HG03558 (cell line): ENCODE data around the gene HNRNPUL1.

Source experiments
- ATAC-seq: cut with Tn5 transposase; IDR thresholded peaks from one replicate; pipeline ENCODE4 v1.9.1; 2021; ENCODE audit warnings: moderate number of reproducible peaks; ENCODE audit not compliant: unreplicated experiment; ENCODE audit errors: extremely low read depth

Gene HNRNPUL1

DNA sequence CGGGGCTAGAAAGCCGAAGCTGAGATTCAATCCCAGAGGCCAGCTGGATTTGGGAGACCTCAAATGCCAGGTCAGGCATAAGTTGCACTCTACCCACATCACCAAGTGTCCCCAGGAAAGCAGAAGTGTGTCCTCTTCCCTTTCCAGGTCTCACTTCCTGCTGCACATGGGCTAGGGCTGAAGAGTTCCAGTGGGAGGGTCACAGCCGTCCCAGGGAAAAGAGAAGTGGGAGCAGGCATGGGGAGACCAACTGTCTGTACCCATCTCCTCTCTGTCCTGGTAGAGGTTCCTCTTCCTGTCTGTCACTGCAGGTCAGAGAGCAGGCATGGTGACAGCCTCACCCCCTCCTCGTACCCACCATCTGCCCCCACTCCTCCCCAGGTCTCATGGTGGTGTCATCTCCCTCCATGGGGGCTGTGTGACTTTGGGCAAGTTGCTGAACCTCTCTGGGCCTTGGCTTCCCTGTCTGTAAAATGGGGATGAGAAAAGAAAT, 30.4 kb upstream of the HNRNPUL1 start:
- no peak for ATAC-seq

DNA sequence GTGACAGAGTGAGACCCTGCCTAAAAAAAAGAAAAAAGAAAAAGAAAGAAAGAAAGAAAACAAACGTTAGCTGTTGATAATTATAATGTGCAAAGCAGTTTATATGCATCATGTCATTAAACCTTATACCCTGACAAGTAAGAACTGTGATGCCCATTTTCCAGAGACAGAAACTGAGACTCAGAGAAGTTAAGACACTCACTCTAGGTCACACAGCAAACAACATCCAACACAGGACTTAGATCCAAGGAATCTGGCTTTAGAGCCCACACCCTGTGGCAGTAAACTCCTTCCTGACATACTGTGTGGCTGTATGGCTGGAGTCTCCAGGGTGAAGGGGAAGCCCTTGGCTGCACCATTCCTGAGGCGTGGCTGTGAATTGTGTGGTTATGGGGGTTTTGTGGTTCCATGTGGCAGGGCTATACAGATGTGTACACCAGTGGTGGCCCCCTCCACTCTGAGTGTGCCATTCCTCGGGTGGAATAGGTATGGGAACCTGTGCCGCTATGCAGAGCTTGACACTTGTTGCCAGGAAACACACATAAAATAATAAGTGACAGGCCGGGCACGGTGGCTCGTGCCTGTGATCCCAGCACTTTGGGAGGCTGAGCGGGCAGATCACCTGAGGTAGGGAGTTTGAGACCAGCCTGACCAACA, 29.5 kb upstream of the HNRNPUL1 start:
- ATAC-seq = no peak

DNA sequence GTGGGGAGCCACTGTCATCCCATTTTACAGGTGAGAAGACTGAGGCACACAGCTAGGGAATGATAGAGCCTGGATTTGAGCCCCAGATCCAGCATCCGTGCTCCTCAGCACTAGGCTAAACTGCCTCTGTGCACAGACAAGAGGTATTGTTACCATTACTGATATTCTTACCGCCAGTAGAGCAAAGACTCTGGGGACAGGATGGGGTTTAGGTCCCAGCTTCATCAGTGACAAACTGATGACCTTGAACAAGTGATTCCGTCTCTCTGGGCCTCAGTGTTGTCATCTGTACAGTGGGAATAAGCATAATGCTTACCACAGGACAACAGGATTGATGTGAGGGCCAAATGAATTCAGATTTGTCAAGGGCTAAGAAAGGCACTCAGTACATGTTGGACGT, 28.7 kb upstream of the HNRNPUL1 start:
- ATAC-seq = no peak

DNA sequence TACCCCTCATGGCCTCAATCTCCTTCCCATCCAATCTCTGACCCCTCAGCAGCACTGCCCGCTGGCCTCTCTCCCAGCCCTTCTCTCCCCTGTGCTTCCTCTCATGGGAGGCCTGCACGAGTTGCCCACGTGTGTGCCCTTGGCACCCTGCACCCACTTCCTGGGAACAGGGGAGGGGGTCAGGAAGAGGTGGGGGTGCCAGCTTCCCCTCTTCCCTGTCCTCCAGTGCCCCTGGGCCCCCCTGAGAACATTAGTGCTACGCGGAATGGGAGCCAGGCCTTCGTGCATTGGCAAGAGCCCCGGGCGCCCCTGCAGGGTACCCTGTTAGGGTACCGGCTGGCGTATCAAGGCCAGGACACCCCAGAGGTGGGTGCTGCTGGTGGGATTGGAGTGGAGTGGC, 25.9 kb upstream of the HNRNPUL1 start:
- ATAC-seq = no peak

DNA sequence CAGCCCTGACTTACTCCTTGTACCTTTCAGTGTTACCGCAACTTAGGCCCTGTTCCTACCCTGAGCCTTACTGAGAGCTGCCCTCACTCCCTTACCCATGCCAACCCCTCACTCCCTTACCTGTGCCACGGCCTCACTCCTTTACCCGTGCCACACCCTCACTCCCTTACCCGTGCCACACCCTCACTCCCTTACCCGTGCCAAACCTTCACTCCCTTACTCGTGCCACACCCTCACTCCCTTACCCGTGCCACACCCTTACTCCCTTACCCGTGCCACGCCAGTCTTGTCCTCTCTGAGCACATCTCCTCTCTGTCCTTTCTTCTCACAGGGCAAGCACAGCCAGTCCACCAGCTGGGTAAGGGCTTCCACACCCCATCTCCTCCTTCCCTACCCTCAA, 24.8 kb upstream of the HNRNPUL1 start:
- no peak for ATAC-seq

DNA sequence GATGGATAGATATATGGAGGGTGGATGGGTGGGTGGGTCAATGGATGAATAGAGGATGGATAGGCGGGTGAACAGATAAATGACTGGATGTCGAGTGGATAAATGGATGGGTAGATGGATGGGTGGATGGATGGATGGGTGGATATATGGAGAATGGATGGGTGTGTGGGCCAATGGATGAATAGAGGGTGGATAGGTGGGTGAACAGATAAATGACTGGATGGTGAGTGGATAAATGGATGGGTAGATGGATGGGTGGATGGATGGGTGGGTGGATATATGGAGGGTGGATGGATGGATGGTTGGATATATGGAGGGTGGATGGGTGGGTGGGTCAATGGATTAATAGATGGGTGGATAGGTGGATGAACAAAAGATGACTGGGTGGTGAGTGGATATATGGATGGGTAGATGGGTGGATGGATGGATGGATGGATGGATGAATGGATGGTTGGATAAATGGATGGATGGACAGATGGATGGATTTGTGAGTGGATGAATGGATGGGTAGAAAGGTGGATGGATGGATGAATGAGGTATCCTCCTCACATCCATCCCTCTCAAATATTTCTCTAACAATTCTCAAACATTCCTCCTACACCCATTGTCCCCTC, 24.1 kb upstream of the HNRNPUL1 start:
- no peak for ATAC-seq

DNA sequence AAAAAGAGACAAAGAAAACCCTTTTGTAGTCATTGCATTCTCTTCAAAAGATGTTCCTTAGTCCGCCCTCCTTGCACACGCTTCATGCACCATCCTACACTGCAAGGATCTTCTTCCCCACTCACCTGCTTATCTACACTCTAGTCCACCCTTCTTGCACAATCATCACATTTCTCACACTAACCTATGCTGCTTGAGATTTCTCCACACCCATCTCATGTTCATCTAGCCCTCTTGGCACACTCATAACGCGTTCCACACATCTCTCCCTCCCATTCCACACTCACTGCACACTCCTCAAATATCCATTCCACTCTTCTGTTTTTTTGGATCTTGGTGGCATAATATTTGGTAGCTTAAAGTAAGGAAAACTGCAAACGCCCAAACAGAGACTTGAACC, 22.3 kb upstream of the HNRNPUL1 start:
- ATAC-seq = no peak

DNA sequence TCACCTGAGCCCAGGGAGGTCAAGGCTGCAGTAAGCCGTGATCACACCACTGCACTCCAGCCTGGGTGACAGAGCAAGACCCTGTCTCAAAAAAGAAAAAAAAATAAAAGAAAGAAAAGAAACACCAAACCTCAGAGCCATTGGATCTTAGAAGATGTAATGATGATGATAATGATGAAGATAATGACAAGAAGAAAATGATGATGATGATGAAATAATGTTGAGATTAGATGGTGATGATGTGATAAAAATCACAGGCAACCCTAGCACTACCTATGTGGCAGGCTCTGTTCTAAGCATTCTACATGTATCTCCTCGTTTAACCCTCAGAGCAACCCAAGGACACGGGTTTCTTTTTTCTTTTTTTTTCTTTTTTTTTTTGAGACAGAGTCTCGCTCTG, 20.1 kb upstream of the HNRNPUL1 start:
- ATAC-seq = no peak

DNA sequence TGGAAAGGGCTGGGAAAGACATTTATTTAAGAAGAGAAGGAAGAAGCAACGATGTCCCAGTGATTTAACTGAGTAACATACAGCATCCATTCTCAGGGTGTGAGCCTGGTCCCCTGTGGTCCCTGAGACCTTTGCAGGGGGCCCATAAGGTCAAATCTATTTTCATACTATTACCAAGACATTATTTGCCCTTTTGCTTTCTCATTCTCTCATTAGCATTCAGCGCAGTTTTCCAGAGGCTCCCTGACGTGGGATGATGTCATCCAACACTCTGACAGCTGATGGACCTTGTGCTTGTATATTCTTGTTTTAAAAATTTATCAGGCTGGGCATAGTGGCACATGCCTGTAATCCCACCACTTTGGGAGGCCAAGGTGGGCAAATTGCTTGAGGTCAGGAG, 18.3 kb upstream of the HNRNPUL1 start:
- no peak for ATAC-seq

DNA sequence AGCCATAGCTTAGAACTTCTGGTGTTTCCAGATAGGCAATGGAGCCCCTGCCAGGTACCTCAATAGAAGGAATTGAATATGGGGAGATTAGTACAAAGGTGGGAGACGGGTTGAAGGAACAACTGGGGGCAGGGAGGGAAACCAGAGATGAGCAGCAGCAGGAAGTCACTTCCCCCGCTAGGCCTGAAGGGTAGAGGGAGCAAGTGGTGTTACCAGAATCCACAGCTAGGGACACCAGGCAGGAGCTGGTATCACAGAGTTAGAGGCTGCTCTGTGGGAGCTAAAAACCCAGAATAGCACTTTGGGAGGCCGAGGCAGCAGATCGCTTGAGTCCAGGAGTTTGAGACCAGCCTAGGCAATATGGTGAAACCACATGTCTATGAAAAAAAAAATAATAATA, 15.3 kb upstream of the HNRNPUL1 start:
- ATAC-seq = no peak

DNA sequence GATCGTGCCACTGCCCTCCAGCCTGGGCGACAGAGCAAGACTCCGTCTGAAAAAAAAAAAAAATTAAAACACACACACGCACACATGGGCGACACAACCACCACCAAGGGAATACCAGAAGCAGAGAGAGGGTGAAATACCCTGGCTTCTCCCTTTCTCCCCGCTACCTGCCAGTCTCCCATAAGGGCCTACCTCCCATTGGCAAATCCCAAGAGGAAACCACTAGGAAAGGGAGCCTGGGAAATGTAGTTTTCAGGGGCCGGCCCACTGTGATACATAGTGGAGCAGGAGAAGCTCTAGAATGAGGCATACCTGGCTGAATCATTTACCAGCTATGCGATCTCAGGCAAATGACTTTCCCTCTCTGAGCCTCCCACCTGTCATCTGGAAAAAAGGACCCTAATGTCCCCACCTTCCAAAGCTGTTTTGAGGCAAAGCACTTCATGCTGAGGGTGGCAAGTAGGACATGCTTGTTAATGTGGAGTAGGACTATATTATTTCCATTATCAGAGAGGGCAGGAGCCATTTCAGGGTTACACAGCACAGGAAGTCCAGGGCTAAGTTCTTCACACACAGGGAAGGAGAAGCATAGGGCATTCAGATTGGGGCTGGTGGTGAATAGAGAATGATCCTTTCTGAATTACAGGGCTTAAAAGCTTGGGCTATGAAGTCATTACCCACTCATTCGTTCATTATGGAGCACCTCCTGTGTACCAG, 14.3 kb upstream of the HNRNPUL1 start:
- ATAC-seq = no peak

DNA sequence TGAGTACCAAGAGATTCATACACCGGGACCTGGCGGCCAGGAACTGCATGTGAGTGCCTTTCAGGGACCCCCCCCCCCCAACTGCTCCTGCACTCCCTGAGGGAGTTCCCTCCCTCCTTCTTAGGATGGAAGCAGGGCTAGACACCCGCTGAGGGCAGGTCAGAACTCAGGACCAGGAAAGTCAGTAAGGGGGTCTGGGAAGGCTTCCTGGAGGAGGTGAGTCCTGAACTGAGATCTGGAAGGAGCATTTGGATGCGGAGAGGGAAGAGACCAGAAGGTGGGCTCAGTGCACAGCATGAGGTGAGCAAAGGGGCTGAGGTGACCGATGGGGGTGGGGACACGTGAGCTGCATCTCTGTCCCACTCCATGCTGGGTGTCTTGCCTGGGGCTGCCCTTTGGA, 10.5 kb upstream of the HNRNPUL1 start:
- ATAC-seq = no peak

DNA sequence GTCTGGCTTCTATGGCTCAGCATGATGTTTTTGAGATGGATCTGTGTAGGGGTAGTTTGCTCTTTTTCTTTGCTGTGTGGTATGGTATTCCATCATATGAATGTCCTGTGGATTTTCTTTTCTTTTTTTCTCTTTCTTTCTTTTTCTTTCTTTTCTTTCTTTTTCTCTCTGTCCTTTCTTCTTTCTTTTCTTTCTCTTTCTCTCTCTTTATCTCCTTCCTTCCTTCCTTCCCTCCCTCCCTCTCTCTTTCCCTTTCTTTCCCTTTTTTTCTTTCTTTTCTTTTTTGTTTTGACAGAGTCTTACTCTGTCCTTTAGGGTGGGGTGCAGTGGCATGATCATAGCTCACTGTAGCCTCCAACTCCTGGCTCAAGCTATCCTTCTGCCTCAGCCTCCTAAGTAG, 9.0 kb upstream of the HNRNPUL1 start:
- no peak for ATAC-seq

DNA sequence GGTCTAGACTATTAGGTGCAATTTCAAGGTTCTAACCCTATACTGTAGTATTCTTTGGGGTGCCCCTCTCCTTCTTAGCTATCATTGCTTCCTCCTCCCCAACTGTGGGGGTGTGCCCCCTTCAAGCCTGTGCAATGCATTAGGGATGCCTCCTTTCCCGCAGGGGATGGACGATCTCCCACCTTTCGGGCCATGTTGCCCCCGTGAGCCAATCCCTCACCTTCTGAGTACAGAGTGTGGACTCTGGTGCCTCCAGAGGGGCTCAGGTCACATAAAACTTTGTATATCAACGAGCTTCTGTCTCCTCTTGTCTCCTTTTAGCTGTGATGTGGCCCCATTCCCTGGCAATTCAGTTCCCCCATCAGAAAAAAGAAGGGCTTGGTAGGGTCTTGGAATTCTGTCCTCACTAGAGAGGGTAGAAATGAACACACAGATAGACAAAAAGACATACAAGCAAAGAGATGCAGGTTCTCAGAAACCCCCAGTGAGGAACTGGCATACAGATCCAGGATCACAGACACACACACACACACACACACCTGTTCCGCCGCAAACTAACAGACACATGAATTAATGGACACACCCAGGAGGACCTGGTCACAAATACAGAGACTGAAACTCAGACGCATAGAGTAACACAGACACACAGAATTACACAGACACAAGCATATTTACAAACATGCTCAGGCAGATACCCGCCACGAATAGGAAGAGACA, 2.5 kb upstream of the HNRNPUL1 start:
- no peak for ATAC-seq

DNA sequence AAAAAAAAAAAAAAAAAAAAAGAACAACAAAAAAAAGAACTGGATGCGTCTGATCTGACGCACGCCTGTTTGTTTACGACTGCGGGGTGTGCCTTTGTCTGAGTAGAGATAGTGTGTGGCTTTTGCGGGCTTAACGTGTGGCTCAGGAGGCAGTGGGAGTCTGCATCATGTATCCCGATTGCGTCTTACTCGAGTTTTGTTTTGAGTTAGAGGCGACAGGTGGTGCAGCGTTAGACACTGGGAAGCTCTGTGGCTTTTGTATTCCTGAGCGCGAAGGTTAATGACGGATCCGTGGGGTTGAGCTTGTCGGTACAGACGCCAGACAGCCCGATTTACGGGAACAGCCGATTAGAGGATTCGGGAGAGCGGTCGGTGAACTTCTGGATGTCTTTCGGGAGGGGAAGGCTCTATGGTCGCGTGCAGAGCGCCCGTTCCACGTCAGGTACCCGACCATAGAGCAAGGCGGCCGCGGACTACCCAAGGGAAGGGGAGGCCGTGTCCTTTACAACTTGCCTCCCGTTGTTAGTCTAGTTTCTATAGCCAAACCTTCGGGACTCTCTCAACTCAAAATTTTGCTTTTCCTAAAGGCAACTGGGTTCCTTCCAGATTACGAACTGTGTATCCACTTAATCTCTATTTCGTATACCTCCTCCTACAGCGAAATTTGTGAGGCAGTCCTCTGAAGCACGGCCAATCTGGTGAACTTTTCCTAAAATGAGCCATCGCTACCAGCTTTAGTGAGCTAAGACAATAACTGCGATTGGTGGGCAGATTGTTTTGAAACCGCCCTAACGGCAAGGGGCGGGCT, 926 bp upstream of the HNRNPUL1 start:
- no peak for ATAC-seq

DNA sequence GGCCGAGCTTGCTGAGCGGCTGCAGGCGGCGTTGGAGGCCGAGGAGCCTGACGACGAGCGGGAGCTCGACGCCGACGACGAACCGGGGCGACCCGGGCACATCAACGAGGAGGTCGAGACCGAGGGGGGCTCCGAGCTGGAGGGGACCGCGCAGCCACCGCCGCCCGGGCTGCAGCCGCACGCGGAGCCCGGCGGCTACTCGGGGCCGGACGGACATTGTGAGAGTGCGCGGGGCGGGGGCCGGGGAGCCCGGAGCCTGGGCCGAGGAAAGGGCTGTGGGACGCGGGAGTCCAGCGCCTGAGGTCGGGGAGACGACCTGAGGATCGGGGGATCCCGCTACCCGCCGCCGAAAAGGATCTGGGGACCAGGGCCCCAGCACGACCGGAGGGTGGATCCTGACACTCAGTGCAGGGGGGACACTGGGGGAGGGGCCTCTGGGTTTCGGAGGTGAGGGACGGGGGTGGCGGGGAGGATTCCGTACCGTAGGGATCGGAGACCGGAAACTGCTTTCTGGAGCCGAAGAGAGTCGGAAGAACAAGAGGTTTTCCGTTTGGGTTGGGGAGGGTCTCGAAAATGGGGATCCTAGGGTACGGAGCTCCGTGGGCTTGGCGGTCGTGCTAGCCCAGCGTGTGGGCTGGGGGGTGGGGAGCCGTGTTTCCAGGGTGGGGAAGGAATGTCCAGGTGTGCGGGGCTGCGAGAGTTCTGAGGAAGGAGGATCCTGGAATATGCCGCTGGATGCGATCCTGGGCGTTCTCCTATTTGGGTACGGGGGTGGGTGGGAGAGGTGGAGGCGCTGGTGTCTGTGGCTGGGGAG, 616 bp downstream of the HNRNPUL1 start:
- ATAC-seq = no peak

DNA sequence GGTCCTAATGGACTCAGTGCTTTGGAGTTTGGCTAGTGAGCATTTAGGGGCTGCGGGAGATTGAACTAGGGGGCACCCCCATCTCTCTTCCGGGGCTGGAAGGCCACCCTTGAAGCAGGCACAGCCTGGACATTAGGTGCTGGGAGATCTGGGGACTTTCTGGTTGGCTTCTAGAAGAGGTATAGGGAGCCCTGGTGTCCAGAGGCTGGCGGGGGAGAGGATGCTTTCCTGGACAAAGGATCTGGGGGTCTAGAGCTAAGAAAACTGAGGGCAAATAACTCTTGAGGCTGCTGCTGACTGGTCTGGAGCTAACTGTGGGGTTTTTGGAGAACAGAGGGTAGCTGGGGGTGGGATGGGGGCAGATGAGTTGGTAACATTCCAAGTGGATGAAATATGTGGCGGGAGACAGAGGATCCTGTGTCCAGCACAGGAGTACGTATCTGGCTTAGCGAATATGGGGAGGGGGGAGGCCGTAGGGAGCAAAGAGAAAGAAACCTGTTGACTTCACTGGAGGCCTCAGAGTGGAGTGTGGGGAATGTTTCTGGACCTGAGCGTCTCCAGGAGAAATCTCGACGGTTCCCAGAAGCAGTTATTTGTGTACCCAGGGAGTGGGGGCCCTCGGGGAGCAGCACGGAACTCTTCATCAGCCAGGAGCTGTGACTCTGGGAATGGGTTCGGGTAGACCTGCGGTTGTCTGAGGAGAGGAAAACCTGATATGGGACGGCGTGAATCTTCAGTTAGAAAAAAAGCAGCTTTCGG, 1.4 kb downstream of the HNRNPUL1 start:
- ATAC-seq = no peak

DNA sequence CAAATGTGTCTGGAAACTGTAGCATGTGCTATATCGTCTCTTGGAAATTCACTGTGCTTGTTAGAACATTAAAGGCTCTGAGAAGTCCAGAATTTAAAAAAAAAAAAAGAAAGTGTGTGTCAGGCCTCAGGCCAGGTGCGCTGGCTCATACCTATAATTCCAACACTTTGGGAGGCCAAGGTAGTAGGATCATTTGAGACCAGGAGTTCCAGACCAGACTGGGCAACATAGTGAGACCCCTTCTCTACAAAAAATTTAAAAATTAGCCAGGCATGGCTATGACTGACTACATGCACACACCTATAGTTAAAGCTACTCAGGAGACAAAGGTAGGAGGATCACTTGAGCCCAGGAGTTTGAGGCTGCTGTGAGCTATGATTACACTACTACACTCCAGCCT, 4.9 kb downstream of the HNRNPUL1 start:
- no peak for ATAC-seq

DNA sequence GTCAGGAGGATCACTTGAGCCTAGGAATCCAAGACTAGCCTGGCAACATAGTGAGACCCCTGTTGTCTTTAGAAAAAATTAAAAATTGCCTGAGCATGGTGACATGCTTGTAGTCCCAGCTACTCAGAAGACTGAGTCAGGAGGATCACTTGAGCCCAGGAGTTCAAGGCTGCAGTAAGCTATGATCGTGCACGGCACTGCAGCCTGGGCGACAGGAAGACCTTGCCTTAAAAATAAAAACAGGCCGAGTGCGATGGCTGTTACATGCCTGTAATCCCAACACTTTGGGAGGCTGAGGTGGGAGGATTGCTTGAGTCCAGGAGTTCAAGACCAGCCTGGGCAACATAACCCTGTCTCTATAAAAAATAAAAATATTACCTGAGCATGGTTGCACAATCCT, 5.4 kb downstream of the HNRNPUL1 start:
- no peak for ATAC-seq
